NCI-H510A treated with DMSO at 0.1 percent for 48 hours (cell line): ENCODE measurements around the gene UBIAD1.
A peak's percentile ranks its signal among the peaks of the same experiment; 100 is the strongest.
"Not testable (repeated sequence)": the region's sequence is repeated elsewhere in the genome, so short reads cannot be mapped to it uniquely, and the experiment has no call there.

Experiments
- DNase-seq: peaks from one replicate; lab custom pipeline; 2025; lab: John Stamatoyannopoulos, UW

The UBIAD1 gene

DNA sequence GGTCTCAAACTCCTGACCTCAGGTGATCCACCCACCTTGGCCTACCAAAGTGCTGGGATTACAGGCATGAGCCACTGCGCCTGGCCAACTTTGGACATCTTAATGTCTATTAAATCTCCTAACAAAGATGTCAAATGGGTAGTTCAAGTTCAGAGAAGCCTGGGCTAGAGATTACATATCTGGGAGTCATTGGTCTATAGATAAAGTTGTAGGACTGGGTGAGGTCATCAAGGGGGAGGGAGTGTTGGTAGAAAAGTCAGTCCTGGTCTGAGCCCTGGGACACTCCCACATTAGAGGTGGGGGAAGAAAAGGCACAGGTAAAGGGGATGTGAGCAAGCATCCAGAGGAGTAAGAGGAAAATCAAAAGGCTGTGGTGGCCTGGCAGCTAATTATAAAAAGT is 6.6 kb downstream of the UBIAD1 start:
- DNase-seq = no peak

DNA sequence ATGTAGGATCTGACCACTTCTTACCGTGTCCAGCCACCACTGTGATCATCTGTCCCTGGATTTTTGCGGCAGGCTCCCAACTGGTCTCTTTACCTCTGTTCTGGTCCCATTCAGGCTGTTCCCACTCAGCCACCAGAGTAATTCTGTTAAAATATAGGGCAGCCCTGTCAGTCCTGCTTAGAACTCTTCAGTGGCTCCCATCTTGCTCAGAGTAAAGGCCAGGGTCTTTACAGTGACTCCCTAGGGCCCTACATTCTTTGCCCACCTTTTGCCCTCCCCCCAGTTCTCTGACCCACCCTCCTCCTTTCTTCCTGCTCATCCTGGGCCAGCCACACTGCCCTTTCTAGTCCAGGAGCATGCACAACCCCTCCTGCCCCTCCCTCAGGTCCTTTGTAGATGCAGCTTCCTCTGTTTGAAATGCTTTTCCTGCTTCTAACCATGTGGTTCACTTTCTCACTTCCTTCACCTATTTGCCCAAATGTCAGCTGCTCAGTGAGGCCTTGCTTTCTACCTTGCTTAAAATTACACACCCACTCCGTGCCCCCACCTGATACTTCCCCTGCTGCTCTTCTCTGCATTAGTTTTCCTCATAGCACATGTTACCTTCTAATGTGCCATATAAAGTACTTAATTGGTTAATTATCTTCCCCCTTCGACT is 7.8 kb downstream of the UBIAD1 start:
- no peak for DNase-seq

GRCh38 chr1:11281518-11282331 is 8.7 kb downstream of the UBIAD1 start:
- no peak for DNase-seq

DNA sequence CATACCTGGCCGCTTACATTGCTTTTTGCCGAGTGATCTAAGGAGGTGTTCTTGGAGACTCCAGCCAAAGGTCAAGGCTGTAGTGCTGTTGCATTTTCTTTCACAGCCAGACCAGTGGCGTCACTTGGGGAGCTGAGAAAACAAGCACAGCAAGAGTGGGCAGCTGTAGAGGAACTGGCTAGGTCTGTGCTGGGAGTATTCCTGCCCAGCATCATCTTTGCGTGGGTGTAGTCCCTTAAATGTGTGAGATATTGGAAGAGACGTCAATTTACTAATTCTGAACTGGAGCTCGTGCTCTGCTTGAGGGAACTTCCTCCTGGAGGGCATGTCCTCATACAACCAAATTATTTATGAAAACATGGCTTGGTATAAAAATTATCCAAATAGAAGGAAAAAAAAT is 10.2 kb downstream of the UBIAD1 start:
- no peak for DNase-seq

DNA sequence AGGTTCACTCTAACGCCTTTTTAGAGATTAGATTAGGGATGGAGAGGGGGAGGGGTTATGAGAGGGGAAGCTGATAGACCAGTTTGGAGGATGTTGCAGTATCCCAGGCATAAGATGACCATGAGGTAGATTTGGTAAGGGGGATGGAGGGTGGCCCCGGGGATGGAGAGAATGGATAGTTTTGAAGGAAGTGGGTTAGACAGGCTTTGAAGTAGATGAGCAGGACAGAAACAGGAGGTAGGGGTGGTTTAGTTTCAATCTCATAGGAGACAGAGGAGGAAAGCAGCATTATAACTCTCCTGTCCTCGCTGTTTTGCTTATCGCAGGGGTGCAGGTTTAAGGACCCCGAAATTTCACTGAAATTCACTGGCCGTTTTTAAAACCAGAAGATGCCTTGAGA is 11.8 kb downstream of the UBIAD1 start:
- DNase-seq = no peak

DNA sequence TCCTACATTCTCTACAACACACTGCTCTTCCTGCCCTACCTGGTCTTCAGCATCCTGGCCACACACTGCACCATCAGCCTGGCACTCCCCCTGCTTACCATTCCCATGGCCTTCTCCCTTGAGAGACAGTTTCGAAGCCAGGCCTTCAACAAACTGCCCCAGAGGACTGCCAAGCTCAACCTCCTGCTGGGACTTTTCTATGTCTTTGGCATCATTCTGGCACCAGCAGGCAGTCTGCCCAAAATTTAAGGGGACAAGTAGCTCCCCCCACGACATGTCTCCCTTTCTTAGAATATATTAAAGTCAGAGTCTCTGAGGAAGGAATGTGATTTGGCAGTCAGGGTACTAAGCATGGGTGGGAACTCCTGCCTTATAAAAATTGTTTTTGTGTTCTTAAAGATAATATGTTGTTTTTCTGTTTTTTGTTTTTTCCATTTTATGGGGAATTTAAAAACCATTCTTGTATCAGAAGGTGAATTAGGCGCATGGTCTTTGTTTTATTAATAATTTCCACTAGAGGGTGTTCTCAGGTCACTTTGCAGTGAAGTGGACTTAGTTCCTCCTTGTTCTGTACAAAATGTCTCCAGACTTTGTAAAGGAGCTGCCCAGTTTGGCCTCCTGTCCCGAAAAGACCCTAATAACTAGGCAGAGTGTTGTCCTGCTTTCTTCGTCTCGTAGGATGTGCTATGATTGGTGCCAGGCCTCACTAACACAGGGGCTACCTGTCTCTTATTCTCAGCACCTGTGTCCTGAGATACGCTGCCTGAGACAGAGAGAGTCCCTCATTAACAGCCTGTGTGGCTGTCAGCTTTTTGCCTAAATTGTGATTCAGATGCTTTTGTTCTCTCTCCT is 13.1 kb downstream of the UBIAD1 start:
- peak; percentile 60 for DNase-seq

- DNase-seq = no peak
Observed at GRCh38 chr1:11286735-11287410, 13.9 kb downstream of the UBIAD1 start.

GRCh38 chr1:11289064-11289463 is 16.1 kb downstream of the UBIAD1 start:
- no peak for DNase-seq

GRCh38 chr1:11291049-11291448 is 18.1 kb downstream of the UBIAD1 start:
- no peak for DNase-seq

- no peak for DNase-seq
Observed at GRCh38 chr1:11293856-11294255, 20.9 kb downstream of the UBIAD1 start.

GRCh38 chr1:11294951-11295350 is 22.0 kb downstream of the UBIAD1 start:
- no peak for DNase-seq

DNA sequence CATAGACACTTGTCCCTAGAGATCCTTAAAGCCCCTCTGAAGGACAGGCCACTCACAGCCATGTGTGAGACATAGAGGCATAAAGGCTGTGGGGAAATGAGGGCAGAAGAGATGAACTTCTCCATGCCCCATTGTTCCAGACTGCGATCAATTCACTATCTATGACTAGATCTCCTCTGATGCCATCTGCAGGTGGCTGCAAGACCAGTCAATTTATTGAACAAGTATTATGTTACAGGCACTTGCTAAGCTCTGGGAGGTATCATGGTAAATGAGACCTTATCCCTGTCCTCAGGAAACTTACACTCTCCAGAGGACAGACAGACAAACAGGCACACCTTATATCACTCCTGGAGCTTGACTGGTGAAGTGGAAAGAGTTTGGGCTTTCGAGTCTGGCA is 22.9 kb downstream of the UBIAD1 start:
- DNase-seq = no peak

DNA sequence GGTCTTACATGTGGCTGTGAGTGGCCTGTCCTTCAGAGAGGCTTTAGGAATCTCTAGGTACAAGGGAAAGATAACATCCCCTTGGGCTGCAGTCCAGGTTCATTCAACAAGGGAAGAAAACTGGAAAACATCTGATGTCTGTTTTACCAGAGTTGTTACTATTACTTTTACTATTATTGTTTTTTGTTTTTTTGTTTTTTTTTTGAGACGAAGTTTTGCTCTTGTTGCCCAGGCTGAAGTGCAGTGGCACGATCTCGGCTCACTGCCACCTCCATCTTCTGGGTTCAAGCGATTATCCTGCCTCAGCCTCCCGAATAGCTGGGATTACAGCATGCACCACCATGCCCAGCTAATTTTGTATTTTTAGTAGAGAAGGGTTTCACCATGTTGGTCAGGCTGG is 24.8 kb downstream of the UBIAD1 start:
- DNase-seq = not testable (repeated sequence)

DNA sequence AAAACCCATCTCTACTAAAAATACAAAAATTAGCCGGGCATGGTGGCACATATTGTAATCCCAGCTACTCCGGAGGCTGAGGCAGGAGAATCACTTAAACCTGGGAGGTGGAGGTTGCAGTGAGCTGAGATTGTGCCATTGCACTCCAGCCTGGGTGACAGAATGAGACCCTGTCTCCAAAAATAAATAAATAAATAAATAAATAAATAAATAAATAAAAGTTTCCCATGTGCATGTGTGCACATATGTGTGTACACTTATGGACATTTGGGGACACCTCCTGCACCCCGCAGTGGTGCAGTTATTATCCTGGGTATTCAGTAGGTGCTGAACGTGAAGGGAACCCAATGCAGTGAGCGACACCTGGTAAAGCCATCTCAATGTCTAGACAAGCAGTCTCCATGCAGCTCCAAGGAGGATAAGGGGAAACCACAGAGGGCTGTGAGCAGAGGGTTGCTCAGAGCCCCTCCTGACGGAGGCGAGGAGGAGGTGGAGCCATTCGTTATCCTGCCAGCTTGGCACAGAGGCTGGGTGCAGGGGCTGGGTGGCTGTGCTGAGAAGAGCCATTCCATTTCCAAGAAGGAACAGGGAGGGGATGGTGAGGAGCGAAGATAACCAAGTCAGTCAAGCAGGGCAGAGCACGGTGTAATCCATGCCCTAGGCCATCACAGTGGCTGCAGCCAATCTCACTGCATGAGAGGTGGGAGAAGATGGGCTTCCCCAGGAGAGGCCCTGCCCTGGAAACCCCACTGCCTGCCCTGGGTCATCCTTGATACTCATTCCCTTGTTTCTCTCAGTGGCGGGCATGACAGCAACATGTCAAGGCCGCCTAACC is 25.6 kb downstream of the UBIAD1 start:
- no peak for DNase-seq

DNA sequence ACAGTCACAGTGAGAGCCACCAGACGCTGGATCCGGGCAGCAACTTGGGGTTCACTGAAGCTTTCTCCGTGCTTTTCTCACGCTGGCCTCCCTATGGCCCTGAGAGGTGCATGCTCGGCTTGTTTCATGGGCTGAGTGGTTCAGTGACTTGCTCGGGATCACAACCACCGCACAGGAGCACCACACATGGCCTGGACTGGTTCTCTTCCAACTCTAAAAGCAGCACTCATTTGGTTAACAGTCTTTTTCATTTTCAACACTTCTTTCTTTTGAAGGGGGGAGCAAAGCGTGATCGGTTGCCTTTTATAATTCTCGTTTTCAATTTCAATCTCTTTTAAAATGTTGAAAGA is 26.2 kb downstream of the UBIAD1 start:
- no peak for DNase-seq

GRCh38 chr1:11301601-11302000 is 28.6 kb downstream of the UBIAD1 start:
- DNase-seq = peak; percentile 71

- no peak for DNase-seq
Observed at GRCh38 chr1:11302366-11302765, 29.4 kb downstream of the UBIAD1 start.

- not testable (repeated sequence) for DNase-seq
Observed at GRCh38 chr1:11305516-11305915, 32.5 kb downstream of the UBIAD1 start.

- DNase-seq = no peak
Observed at GRCh38 chr1:11307852-11308251, 34.9 kb downstream of the UBIAD1 start.

DNA sequence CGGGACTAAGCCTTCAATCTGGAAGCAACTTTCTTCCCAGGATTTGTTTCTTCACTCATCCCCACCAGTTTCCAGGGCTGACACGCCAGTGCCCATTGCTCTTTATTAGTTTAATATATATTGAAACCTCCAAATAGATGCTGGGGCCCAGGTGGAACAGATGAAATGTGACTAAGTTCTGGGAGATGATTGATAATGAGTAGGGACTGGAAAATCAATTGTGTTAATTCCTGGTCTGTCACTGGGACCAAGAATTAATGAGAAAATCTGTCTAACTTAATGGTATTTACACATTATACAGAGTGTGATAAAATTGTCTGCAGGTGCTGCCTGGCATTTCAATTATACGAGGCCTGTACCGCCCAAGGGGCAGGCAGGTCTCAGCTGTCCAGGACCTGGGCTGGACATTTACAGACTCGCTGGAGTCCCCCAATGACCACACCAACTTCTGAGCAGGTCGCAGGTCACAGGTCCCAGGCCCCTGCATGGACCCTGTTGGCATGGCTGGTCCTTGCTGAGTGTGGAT is 35.8 kb downstream of the UBIAD1 start:
- DNase-seq = no peak

- no peak for DNase-seq
Observed at GRCh38 chr1:11309385-11309784, 36.4 kb downstream of the UBIAD1 start.
